Prostate gland (tissue), 2 donors: ENCODE data around the gene TRIP13. TPM values are rescaled to one million over a fixed set of nuclear protein-coding genes. Genes with fewer than 3 reads are reported as not detected.
A peak's percentile ranks its signal among the peaks of the same experiment; 100 is the strongest.

Source experiments
- DNase-seq: peaks from one replicate; pipeline ENCODE4 v3.0.0-alpha.2; 2019; ENCODE audit warnings: low spot score
- H3K27ac ChIP-seq, 2 donors: fragments of 200-600 bp; sonication (generic); 2 replicates each; pipeline ENCODE4 v1.5.1; 2017 to 2019
- H3K27me3 ChIP-seq: fragments of 200-600 bp; sonication (generic); replicated peaks from 2 replicates; pipeline ENCODE4 v1.5.1; 2019; ENCODE audit not compliant: insufficient read depth
- H3K36me3 ChIP-seq, 2 donors: fragments of 200-600 bp; sonication (generic); 1 replicate in 1 of 2; 2 replicates in 1 of 2; pipeline versions ENCODE4 v1.5.1 to v1.8.1; 2017 to 2019
- H3K4me1 ChIP-seq: fragments of 200-600 bp; sonication (generic); replicated peaks from 2 replicates; pipeline ENCODE4 v1.5.1; 2019
- H3K4me3 ChIP-seq, 2 donors: fragments of 200-600 bp; sonication (generic); 2 replicates each; pipeline ENCODE4 v1.5.1; 2017 to 2019
- H3K9me3 ChIP-seq: fragments of 200-600 bp; sonication (generic); 2 replicates; pipeline ENCODE4 v1.5.1; 2017
- CTCF ChIP-seq, 4 experiments: fragments of 200-600 bp in 2 of 4; fragments of 450-650 bp in 2 of 4; sonication (generic) in 2 of 4; IDR thresholded peaks; 1 replicate in 3 of 4; 2 replicates in 1 of 4; pipeline ENCODE4 v1.5.1; 2016 to 2019; ENCODE audit warnings: antibody characterized with exemption in 4 of 4, mild to moderate bottlenecking in 2 of 4, moderate library complexity in 2 of 4
- POLR2A ChIP-seq: fragments of 450-650 bp; IDR thresholded peaks from one replicate; pipeline ENCODE4 v1.6.1; 2016; ENCODE audit warnings: antibody characterized with exemption, mild to moderate bottlenecking
- POLR2AphosphoS5 ChIP-seq: sonication (generic); formaldehyde crosslinking; IDR thresholded peaks from one replicate; pipeline ENCODE4 v1.6.1; 2017; ENCODE audit warnings: antibody characterized with exemption
- WGBS: methylation state at CpG from one replicate; pipeline ENCODE4 v1.1.5; 2018; 5-methylcytosine and 5-hydroxymethylcytosine counted together
- intact Hi-C: fragments of 100-400 bp; cut with DNase I; formaldehyde crosslinking; loops from one replicate; pipeline ENCODE4 v1.14.2; 2022
- total RNA-seq, 2 donors: library from RNA; depleted of rRNA; stranded (reverse); fragments of >200 nt; gene quantifications; one replicate each; pipeline ENCODE4 v1.1.0, GENCODE V29; 2016

Gene TRIP13
- total RNA-seq, 2 donors from 2014 or later: 1.8 to 11.9 TPM

- no peak overlapping the region for H3K27ac ChIP-seq
- intact Hi-C loops: no loop called here
- H3K4me1 ChIP-seq: no peaks in the 10 kb centered on the region
- no peaks in the 10 kb centered on the region for H3K36me3 ChIP-seq
- WGBS: 92% methylated on average over 9 of the region's 14 CpGs
- peaks cover 13% of the 10 kb centered on the region for H3K27me3 ChIP-seq
- no peak overlapping the region for H3K4me3 ChIP-seq
- no peak for DNase-seq
- no peaks in the 10 kb centered on the region for H3K9me3 ChIP-seq
- no peak for TF ChIP-seq POLR2A
- no peak for TF ChIP-seq CTCF (IDR thresholded peaks at IDR 0.05)
- TF ChIP-seq POLR2AphosphoS5: no peak
Observed at GRCh38 chr5:848671-849111, 44.0 kb upstream of the TRIP13 start.

GRCh38 chr5:849651-850301, 42.9 kb upstream of the TRIP13 start:
- Histone ChIP-seq H3K4me3 (no peak overlapping the region), H3K27ac (no peak overlapping the region), H3K36me3 (no peaks in the 10 kb centered on the region), H3K27me3 (peaks cover 13% of the 10 kb centered on the region), H3K9me3 (no peaks in the 10 kb centered on the region), H3K4me1 (no peaks in the 10 kb centered on the region)
- WGBS: 53% methylated on average over 20 of the region's 20 CpGs
- no peak for TF ChIP-seq POLR2AphosphoS5
- intact Hi-C loops: no loop called here
- no peak for DNase-seq

GRCh38 chr5:850511-851006, 42.1 kb upstream of the TRIP13 start, which contains the start of gene ZDHHC11:
Gene ZDHHC11, minus strand, starts transcription at chr5:850986. Its CDS starts 384 bp downstream, at chr5:850602.
- Histone ChIP-seq H3K27me3 (peaks cover 13% of the 10 kb centered on the region), H3K36me3 (no peaks in the 10 kb centered on the region), H3K9me3 (no peaks in the 10 kb centered on the region), H3K4me3 (peak within 1 kb of the TSS; percentile 1 to 13), H3K27ac (no peak within 1 kb of the TSS), H3K4me1 (no peaks in the 10 kb centered on the region)
- no peak for DNase-seq
- TF ChIP-seq CTCF (IDR thresholded peaks at IDR 0.05): no peak
- TF ChIP-seq POLR2A: no peak
- no peak for TF ChIP-seq POLR2AphosphoS5
- WGBS: 38% methylated on average over 27 of the region's 27 CpGs
- intact Hi-C loops: no loop called here

GRCh38 chr5:851076-851475, 41.6 kb upstream of the TRIP13 start:
- H3K27ac ChIP-seq: no peak overlapping the region
- no peaks in the 10 kb centered on the region for H3K4me1 ChIP-seq
- intact Hi-C loops: no loop called here
- H3K4me3 ChIP-seq: no peak overlapping the region
- no peak for TF ChIP-seq POLR2A
- no peak for TF ChIP-seq POLR2AphosphoS5
- no peak for TF ChIP-seq CTCF (IDR thresholded peaks at IDR 0.05)
- H3K9me3 ChIP-seq: no peaks in the 10 kb centered on the region
- peaks cover 13% of the 10 kb centered on the region for H3K27me3 ChIP-seq
- WGBS: 33% methylated on average over 16 of the region's 19 CpGs
- H3K36me3 ChIP-seq: no peaks in the 10 kb centered on the region
- DNase-seq: no peak

GRCh38 chr5:851553-851952, 41.1 kb upstream of the TRIP13 start:
- 74% methylated on average over 16 of the region's 16 CpGs for WGBS
- H3K4me1 ChIP-seq: no peaks in the 10 kb centered on the region
- TF ChIP-seq CTCF (IDR thresholded peaks at IDR 0.05) (no peak), POLR2AphosphoS5 (no peak), POLR2A (no peak)
- H3K27ac ChIP-seq: no peak overlapping the region
- H3K27me3 ChIP-seq: peaks cover 13% of the 10 kb centered on the region
- no peak overlapping the region for H3K4me3 ChIP-seq
- no peak for DNase-seq
- intact Hi-C loops: no loop called here
- H3K36me3 ChIP-seq: no peaks in the 10 kb centered on the region
- H3K9me3 ChIP-seq: no peaks in the 10 kb centered on the region
